PC-9 (cell line): ENCODE results near the gene EFCAB11.

ENCODE experiments used
- EZH2 ChIP-seq: fragments of 200-600 bp; sonication (generic); IDR thresholded peaks from 2 replicates; pipeline ENCODE4 v1.8.0; 2017; ENCODE audit warnings: antibody characterized with exemption, low read depth
- TF ChIP-seq, protein P1 (sequence below): fragments of 200-600 bp; sonication (generic); conservative IDR thresholded peaks from 2 replicates; pipeline ENCODE4 v1.6.1; 2017; ENCODE audit warnings: mixed run types, antibody characterized with exemption, mild to moderate bottlenecking, moderate library complexity

DNA sequence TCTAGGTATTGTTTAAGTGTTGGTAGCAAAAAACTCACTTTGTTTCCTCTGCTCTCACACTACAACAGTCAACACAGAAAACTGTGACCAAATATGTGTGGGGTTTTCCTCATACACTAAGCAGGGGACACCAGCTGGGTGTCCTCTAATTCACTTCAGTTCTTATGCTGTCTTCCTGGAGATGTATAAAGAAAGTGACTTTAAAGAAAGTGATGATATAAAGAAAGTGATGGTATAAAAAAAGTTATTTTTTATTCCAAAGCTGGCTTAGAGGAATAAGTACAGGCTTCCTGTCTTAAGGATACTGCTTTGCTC, 32.6 kb upstream of the EFCAB11 start:
- TF ChIP-seq, protein P1, sequence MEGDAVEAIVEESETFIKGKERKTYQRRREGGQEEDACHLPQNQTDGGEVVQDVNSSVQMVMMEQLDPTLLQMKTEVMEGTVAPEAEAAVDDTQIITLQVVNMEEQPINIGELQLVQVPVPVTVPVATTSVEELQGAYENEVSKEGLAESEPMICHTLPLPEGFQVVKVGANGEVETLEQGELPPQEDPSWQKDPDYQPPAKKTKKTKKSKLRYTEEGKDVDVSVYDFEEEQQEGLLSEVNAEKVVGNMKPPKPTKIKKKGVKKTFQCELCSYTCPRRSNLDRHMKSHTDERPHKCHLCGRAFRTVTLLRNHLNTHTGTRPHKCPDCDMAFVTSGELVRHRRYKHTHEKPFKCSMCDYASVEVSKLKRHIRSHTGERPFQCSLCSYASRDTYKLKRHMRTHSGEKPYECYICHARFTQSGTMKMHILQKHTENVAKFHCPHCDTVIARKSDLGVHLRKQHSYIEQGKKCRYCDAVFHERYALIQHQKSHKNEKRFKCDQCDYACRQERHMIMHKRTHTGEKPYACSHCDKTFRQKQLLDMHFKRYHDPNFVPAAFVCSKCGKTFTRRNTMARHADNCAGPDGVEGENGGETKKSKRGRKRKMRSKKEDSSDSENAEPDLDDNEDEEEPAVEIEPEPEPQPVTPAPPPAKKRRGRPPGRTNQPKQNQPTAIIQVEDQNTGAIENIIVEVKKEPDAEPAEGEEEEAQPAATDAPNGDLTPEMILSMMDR: no peak
- no peak for TF ChIP-seq EZH2
